ENCODE data around the gene TCN2.

Gene TCN2

DNA sequence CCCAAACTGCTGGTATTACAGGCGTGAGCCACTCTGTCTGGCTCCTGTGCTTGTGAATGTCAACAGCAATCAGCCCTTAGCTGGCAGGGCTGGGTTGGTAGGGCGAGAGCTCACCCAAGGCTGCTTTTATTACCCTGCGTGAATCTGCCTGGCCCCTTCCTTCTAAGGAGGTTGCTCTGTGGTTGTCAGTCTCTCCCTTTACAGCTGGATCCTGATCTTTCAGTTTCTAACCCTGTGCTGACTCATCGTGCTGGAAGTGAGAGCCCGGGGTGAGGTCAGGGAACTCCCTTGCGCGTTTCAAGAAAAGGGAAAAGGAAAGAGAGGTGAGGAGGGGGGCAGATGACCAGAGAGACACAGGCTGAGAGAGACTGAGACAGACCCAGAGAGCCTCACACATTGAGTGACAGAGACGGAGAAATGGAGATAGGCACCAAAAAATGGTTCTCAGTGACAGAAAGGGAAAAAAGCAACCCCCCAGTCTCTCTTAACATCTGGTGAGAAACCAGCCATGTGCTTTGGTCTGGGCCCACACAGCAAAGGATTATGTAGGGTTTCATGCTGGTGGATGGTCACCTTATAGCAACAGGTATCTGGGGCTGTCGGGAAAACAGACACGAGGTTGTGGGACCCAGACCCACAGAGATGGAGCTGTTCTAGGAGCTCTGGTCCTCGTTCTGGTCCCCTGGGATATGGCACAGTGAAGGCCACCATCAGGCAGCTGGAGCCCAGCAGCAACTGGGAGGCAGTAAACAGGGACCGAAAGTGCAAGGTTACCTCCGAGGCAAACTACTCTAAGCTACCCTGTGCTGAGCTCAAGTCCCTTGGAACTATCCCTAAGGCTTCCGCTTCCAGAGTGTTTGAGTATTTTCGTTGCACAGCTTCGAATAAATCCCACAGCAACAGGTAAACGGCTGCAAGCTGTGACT lies 2.5 kb downstream of the TCN2 start:
- no peak overlapping the region for H3K4me3 ChIP-seq (ENCODE audit: low read length)
- TF ChIP-seq, protein P1, sequence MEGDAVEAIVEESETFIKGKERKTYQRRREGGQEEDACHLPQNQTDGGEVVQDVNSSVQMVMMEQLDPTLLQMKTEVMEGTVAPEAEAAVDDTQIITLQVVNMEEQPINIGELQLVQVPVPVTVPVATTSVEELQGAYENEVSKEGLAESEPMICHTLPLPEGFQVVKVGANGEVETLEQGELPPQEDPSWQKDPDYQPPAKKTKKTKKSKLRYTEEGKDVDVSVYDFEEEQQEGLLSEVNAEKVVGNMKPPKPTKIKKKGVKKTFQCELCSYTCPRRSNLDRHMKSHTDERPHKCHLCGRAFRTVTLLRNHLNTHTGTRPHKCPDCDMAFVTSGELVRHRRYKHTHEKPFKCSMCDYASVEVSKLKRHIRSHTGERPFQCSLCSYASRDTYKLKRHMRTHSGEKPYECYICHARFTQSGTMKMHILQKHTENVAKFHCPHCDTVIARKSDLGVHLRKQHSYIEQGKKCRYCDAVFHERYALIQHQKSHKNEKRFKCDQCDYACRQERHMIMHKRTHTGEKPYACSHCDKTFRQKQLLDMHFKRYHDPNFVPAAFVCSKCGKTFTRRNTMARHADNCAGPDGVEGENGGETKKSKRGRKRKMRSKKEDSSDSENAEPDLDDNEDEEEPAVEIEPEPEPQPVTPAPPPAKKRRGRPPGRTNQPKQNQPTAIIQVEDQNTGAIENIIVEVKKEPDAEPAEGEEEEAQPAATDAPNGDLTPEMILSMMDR (IDR thresholded peaks at IDR 0.05; ENCODE audit: insufficient read depth, low read depth, low read length, missing control alignments), result no peak
- peak; percentile 86 for DNase-seq (ENCODE audit: low read depth)

DNA sequence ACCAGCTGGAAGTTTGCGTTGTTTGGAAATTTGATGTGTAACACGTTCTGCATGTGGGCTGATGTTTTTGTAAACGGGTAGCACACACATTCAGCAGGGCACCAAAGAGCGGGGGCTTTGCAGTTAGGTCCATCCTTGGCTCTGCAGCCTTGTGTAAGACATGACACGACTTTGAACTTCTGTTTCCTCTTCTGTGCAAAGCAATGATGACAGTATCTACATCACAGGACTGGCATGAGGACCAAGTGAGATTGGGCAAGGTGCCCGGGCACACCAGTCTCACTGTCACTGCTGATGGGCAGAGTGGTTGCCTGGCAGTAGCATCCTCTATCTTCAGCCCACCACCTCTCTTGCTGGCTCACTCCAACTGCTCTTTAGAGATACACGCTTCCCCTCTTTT lies 3.3 kb downstream of the TCN2 start:
- TF ChIP-seq, protein P1 (IDR thresholded peaks at IDR 0.05; ENCODE audit: insufficient read depth, low read depth, low read length, missing control alignments), result no peak
- no peak for DNase-seq (ENCODE audit: low read depth)
- H3K4me3 ChIP-seq (ENCODE audit: low read length), result no peak overlapping the region

DNA sequence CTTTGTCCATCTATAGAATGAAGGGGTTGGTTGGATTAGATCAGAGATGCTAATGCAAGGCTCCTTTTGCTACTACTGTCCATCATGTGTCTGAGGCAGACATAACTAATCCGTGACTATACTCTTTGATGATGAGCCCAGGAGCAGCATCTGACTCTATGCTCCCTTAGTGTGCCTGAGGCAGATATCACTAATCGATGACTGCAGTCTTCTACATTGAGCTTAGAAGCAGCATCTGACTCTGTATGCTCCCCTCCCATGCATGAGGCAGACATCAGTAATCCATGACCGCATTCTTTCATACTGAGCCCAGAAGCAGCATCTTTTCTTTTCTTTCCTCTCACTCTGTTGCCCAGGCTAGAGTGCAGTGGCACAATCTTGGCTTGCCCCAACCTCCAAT lies 4.2 kb downstream of the TCN2 start:
- DNase-seq (ENCODE audit: low read depth), result peak; percentile 73
- TF ChIP-seq, protein P1 (IDR thresholded peaks at IDR 0.05; ENCODE audit: insufficient read depth, low read depth, low read length, missing control alignments), result no peak
- H3K4me3 ChIP-seq (ENCODE audit: low read length), result no peak overlapping the region

DNA sequence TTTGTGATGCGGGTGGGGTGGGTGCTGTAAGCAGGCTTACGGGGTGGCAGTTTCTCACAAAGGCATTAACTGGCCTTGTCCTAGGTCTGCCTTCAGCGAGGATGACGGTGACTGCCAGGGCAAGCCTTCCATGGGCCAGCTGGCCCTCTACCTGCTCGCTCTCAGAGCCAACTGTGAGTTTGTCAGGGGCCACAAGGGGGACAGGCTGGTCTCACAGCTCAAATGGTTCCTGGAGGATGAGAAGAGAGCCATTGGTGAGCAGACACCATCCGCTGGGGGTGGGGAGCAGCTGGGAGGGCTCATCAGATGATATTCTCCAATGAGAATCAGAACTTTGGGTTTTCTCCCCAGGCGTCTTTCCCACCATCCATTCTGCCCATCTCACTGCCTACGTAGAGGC lies 5.8 kb downstream of the TCN2 start:
- no peak for DNase-seq (ENCODE audit: low read depth)
- H3K4me3 ChIP-seq (ENCODE audit: low read length), result no peak overlapping the region
- TF ChIP-seq, protein P1 (IDR thresholded peaks at IDR 0.05; ENCODE audit: insufficient read depth, low read depth, low read length, missing control alignments), result no peak

DNA sequence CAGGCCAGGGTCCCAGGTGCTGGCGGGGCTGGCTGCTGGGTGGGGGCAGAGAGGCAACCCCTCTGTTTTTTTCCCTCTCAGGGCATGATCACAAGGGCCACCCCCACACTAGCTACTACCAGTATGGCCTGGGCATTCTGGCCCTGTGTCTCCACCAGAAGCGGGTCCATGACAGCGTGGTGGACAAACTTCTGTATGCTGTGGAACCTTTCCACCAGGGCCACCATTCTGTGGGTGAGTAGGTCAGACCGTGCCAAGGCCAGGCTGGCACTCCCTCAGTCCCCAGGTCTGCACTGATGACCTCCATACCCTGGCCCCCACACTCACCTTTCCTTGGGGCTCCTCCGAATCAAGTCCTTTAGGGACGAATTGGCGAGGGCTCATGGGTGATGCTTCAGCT lies 7.3 kb downstream of the TCN2 start:
- TF ChIP-seq, protein P1 (IDR thresholded peaks at IDR 0.05; ENCODE audit: insufficient read depth, low read depth, low read length, missing control alignments), result no peak
- no peak overlapping the region for H3K4me3 ChIP-seq (ENCODE audit: low read length)
- DNase-seq (ENCODE audit: low read depth), result no peak

DNA sequence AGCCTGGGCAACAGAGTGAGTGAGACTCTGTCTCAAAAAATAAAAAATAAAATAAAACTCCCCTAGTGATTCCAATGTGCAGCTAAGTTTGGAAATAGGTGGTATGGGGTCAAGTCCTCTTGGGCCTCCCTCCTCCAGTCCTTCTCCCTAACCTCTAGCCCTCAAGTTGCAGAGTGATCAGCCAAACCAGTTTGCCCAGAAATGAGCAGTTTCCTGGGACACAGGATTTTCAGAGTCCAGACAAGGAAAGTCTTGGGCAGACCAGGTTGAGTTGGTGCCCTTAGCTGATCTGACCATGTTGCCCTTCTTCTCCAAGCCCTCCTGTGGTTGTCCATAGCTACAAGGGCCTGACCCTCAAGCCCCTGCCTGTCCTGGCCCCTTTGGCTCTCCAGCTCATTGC lies 7.9 kb downstream of the TCN2 start:
- H3K4me3 ChIP-seq (ENCODE audit: low read length), result no peak overlapping the region
- TF ChIP-seq, protein P1 (IDR thresholded peaks at IDR 0.05; ENCODE audit: insufficient read depth, low read depth, low read length, missing control alignments), result no peak
- DNase-seq (ENCODE audit: low read depth), result no peak

DNA sequence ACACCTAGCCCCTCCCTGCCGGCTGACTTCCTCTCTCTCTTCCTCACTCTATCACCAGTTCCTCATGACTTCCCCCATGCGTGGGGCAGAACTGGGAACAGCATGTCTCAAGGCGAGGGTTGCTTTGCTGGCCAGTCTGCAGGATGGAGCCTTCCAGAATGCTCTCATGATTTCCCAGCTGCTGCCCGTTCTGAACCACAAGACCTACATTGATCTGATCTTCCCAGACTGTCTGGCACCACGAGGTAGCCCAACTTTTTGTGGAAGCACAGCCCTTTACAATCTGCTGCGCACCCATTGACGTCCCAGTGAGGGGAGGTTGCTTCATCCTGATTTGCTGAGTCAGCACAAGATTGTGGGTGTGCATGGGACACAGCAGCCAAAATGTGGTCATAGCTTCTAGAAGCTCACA lies 8.6 kb downstream of the TCN2 start:
- TF ChIP-seq, protein P1 (IDR thresholded peaks at IDR 0.05; ENCODE audit: insufficient read depth, low read depth, low read length, missing control alignments), result no peak

More for the DNA sequence above, 8.6 kb downstream of the TCN2 start:
- DNase-seq (ENCODE audit: low read depth), result no peak
- H3K4me3 ChIP-seq (ENCODE audit: low read length), result no peak overlapping the region

All from epithelial cell of esophagus (primary cell).